GM23248 (cell line): ENCODE measurements around the gene BCO2.

Experiments used
- EZH2 ChIP-seq: fragments of 200-600 bp; sonication (generic); IDR thresholded peaks from 2 replicates; pipeline ENCODE4 v1.6.1; 2018; ENCODE audit warnings: antibody characterized with exemption, mild to moderate bottlenecking; ENCODE audit not compliant: insufficient read depth, poor library complexity, severe bottlenecking
- EZH2phosphoT487 ChIP-seq: fragments of 200-600 bp; sonication (generic); IDR thresholded peaks from 2 replicates; pipeline ENCODE4 v1.6.1; 2018; ENCODE audit warnings: antibody characterized with exemption, moderate library complexity, mild to moderate bottlenecking, low read depth; ENCODE audit not compliant: insufficient read depth

DNA sequence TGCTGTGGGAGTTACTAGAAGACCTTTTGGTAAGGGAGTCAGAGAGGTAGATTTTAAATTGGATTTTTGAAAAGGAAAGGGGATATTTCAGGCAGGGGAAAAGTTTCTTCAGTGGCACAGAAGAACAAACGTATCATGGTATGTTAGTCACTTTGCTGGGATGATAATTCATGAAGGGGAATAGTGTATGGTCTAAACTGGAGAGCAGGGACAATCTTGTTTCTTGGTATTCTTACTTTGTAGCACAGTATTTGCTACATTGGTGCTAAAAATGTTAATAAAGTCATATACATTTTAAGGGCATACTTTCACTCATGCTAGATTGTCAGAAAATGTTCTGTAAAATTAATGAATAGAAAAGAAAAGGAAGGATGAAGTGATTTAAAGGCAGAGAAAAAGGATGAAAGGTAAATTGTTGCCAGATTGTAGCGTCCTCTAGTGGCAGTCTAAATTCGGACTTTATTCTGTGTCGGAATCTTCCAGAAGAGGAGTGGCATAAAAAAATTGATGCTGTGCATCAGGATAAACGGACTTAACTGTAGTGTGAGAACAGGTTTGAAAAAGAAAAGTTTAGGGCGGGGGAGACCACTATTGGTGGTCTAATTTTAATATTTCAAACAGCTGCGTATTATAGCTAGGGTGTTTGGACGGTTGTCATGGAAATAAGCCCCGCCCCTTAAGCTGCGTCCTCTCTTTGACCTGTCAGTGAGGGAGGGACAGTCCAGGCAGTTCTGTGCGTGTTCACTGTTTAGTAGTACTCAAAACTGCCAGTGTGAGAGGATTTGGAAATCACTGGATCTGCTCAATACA lies at the start of gene BCO2:
- TF ChIP-seq EZH2phosphoT487 (no peak), EZH2 (no peak)
